Thoracic aorta (tissue), 2 donors: Measurements from ENCODE around the gene NCKAP5. TPM values are rescaled to one million over a fixed set of nuclear protein-coding genes. Genes with fewer than 3 reads are reported as not detected.

Experiments
- ATAC-seq: fragments of 150-250 bp; one replicate; pipeline ENCODE4 v1.8.0; 2017; ENCODE audit warnings: low read depth; ENCODE audit not compliant: insufficient number of reproducible peaks, low FRiP score
- DNase-seq: peaks from one replicate; pipeline ENCODE4 v3.0.0-alpha.2; 2020; ENCODE audit warnings: low spot score
- H3K27ac ChIP-seq, 2 donors: fragments of 200-600 bp; sonication (generic); 1 replicate in 1 of 2; 2 replicates in 1 of 2; pipeline ENCODE4 v1.5.1; 2016; ENCODE audit warnings: mild to moderate bottlenecking in 2 of 2, moderate library complexity in 2 of 2
- H3K27me3 ChIP-seq: fragments of 200-600 bp; sonication (generic); replicated peaks from 2 replicates; pipeline ENCODE4 v1.6.0; 2016; ENCODE audit warnings: mild to moderate bottlenecking; ENCODE audit not compliant: insufficient read depth
- H3K36me3 ChIP-seq: fragments of 200-600 bp; sonication (generic); one replicate; pipeline ENCODE4 v1.5.1; 2016
- H3K4me1 ChIP-seq, 2 donors: fragments of 200-600 bp; sonication (generic); 1 replicate in 1 of 2; 2 replicates in 1 of 2; pipeline versions ENCODE4 v1.5.1 to v1.6.0; 2016; ENCODE audit warnings: low read depth in 2 of 2, mild to moderate bottlenecking in 1 of 2; ENCODE audit not compliant: control insufficient read depth in 1 of 2
- H3K4me3 ChIP-seq: fragments of 200-600 bp; sonication (generic); 2 replicates; pipeline ENCODE4 v1.5.1; 2016; ENCODE audit warnings: mild to moderate bottlenecking
- H3K9me3 ChIP-seq: fragments of 200-600 bp; sonication (generic); 2 replicates; pipeline ENCODE4 v1.5.1; 2016
- CTCF ChIP-seq: fragments of 200-600 bp; sonication (generic); IDR thresholded peaks from one replicate; pipeline ENCODE4 v1.5.1; 2019; ENCODE audit warnings: antibody characterized with exemption
- total RNA-seq, 2 donors: library from RNA; depleted of rRNA; stranded (reverse); fragments of >200 nt; gene quantifications; one replicate each; pipeline versions ENCODE4 v1.1.0 to v1.2.3, GENCODE V29; 2016

The NCKAP5 gene
- total RNA-seq, 2 donors from 2014 or later, result 1.2 to 1.9 TPM

- no peaks in the 10 kb centered on the region for H3K9me3 ChIP-seq
- DNase-seq, result no peak
- H3K4me3 ChIP-seq, result no peak overlapping the region
- no peak for ATAC-seq
- H3K4me1 ChIP-seq, result no peaks in the 10 kb centered on the region
- no peaks in the 10 kb centered on the region for H3K36me3 ChIP-seq
- no peak for TF ChIP-seq CTCF
- no peaks in the 10 kb centered on the region for H3K27me3 ChIP-seq
- no peak overlapping the region for H3K27ac ChIP-seq
Measured at GRCh38 chr2:133315280-133315679, 253.0 kb downstream of the NCKAP5 start.

GRCh38 chr2:133314795-133315194 lies 253.5 kb downstream of the NCKAP5 start:
- no peak for TF ChIP-seq CTCF
- Histone ChIP-seq H3K4me3 (no peak overlapping the region), H3K9me3 (no peaks in the 10 kb centered on the region), H3K27ac (no peak overlapping the region), H3K36me3 (no peaks in the 10 kb centered on the region), H3K4me1 (no peaks in the 10 kb centered on the region), H3K27me3 (no peaks in the 10 kb centered on the region)
- no peak for ATAC-seq
- no peak for DNase-seq

DNA sequence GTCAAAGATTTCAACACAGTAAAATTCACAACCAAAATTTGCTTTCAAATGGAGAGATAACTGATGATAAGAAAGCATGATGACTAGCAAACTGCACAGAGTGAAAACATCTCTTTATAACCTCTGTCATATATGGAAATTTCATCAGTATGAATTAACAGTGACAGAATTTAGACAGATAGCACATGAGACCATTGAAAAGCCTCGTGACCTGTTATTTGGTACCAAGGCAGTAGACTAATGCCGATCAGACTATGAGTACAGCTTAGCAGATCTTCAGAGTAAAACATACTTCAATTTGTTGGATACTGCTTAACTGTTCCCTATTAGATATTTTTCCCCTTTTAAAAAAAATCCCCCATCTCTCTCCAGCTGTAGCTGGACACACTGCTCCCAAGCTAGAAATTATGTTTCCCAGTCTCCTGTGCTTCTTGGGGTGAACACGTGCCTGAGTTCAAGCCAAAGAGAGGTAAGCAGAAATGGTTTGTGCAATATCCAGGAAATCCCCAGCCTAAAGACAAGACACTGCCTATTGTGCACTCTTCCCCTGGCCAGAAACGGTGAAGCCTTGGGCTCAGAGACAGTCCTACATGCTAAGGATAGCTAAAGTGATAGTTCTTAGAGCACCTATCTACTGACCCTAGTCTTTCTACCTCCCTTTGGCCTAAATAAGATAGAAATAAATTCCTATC lies 256.1 kb downstream of the NCKAP5 start:
- no peaks in the 10 kb centered on the region for H3K4me1 ChIP-seq
- H3K27ac ChIP-seq, result no peak overlapping the region
- H3K27me3 ChIP-seq, result no peaks in the 10 kb centered on the region
- DNase-seq (no peak), ATAC-seq (no peak)
- no peaks in the 10 kb centered on the region for H3K36me3 ChIP-seq
- TF ChIP-seq CTCF, result no peak
- H3K4me3 ChIP-seq, result no peak overlapping the region
- H3K9me3 ChIP-seq, result no peaks in the 10 kb centered on the region

DNA sequence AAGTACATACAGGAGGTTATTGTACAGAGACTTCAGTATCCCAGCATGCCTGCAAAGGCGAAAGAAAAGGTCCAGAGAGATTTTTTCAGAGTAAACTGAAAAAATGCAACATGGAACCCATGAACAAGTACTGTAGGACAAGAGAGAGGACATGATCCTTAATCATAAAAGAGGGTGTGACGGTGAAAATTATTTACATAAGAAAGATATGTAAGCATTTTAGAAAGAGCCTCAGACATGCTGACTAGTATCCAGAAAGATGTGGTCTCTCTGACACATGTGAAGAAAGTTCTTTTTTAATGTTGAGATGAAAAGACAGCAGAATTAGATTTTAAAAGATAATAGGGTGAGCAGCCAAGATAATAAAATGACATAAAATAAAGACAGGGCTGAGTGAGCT lies 262.0 kb downstream of the NCKAP5 start:
- Histone ChIP-seq H3K4me3 (no peak overlapping the region), H3K36me3 (no peaks in the 10 kb centered on the region), H3K4me1 (no peaks in the 10 kb centered on the region), H3K9me3 (no peaks in the 10 kb centered on the region), H3K27ac (no peak overlapping the region), H3K27me3 (no peaks in the 10 kb centered on the region)
- no peak for DNase-seq
- no peak for ATAC-seq
- TF ChIP-seq CTCF, result no peak

- H3K4me3 ChIP-seq, result no peak overlapping the region
- ATAC-seq, result no peak
- H3K4me1 ChIP-seq, result no peaks in the 10 kb centered on the region
- H3K27ac ChIP-seq, result no peak overlapping the region
- H3K36me3 ChIP-seq, result no peaks in the 10 kb centered on the region
- H3K9me3 ChIP-seq, result no peaks in the 10 kb centered on the region
- DNase-seq, result no peak
- no peaks in the 10 kb centered on the region for H3K27me3 ChIP-seq
- no peak for TF ChIP-seq CTCF
Measured at GRCh38 chr2:133304344-133304743, 263.9 kb downstream of the NCKAP5 start.
